ENCODE data around the gene MRPL24.
"Not testable (repeated sequence)": the region's sequence is repeated elsewhere in the genome, so short reads cannot be mapped to it uniquely, and the experiment has no call there.

The MRPL24 gene

GRCh38 chr1:156760092-156760795, 19.4 kb upstream of the MRPL24 start:
- H3K27ac ChIP-seq (replicated peaks) = no peak overlapping the region
- no peak overlapping the region for H3K4me3 ChIP-seq (replicated peaks; ENCODE audit: insufficient read depth, low read length)
- no peaks in the 10 kb centered on the region for H3K27me3 ChIP-seq (ENCODE audit: insufficient read depth, poor library complexity, severe bottlenecking)
- TF ChIP-seq REST (IDR thresholded peaks at IDR 0.05; ENCODE audit: insufficient replicate concordance, low read depth) (no peak), SPI1 (IDR thresholded peaks at IDR 0.05; ENCODE audit: borderline replicate concordance, low read depth) (no peak), POLR2AphosphoS5 (IDR thresholded peaks at IDR 0.05; ENCODE audit: low read depth) (no peak), GABPA (IDR thresholded peaks at IDR 0.05; ENCODE audit: low read depth) (no peak)
- TF ChIP-seq, protein P1, sequence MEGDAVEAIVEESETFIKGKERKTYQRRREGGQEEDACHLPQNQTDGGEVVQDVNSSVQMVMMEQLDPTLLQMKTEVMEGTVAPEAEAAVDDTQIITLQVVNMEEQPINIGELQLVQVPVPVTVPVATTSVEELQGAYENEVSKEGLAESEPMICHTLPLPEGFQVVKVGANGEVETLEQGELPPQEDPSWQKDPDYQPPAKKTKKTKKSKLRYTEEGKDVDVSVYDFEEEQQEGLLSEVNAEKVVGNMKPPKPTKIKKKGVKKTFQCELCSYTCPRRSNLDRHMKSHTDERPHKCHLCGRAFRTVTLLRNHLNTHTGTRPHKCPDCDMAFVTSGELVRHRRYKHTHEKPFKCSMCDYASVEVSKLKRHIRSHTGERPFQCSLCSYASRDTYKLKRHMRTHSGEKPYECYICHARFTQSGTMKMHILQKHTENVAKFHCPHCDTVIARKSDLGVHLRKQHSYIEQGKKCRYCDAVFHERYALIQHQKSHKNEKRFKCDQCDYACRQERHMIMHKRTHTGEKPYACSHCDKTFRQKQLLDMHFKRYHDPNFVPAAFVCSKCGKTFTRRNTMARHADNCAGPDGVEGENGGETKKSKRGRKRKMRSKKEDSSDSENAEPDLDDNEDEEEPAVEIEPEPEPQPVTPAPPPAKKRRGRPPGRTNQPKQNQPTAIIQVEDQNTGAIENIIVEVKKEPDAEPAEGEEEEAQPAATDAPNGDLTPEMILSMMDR (IDR thresholded peaks at IDR 0.05; ENCODE audit: insufficient read depth, low read length) = no peak
- no peak for DNase-seq (ENCODE audit: low read depth in 1 of 2, low spot score in 1 of 2)

- not testable (repeated sequence) for H3K4me3 ChIP-seq (replicated peaks; ENCODE audit: insufficient read depth, low read length); DNase-seq (ENCODE audit: low read depth in 1 of 2, low spot score in 1 of 2); H3K27me3 ChIP-seq (ENCODE audit: insufficient read depth, poor library complexity, severe bottlenecking); H3K27ac ChIP-seq (replicated peaks)
Observed at GRCh38 chr1:156757572-156758253, 16.8 kb upstream of the MRPL24 start.

DNA sequence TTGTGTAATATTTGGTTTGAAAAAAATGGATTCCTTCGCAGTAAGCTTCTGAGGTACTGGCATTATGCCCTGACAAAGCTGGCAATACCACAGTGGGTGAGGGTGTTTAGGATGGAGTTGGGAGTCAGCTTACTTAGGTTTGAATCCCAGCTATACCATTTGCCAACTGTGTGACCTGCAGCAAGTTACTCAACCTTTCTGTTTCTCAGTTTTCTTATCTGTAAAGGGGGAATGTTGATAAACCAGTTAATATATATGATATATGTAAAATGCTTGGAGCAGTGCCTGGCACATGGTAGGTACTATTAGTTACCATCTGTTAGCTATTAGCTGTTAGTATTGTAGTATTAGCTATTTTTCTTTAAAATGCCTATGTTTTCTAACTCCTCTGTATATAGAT, 15.5 kb upstream of the MRPL24 start:
- Histone ChIP-seq H3K27me3 (ENCODE audit: insufficient read depth, poor library complexity, severe bottlenecking) (no peaks in the 10 kb centered on the region), H3K4me3 (replicated peaks; ENCODE audit: insufficient read depth, low read length) (no peak overlapping the region), H3K27ac (replicated peaks) (no peak overlapping the region)
- TF ChIP-seq GABPA (IDR thresholded peaks at IDR 0.05; ENCODE audit: low read depth) = no peak
- no peak for TF ChIP-seq SPI1 (IDR thresholded peaks at IDR 0.05; ENCODE audit: borderline replicate concordance, low read depth)
- TF ChIP-seq, protein P1 (IDR thresholded peaks at IDR 0.05; ENCODE audit: insufficient read depth, low read length) = no peak
- TF ChIP-seq REST (IDR thresholded peaks at IDR 0.05; ENCODE audit: insufficient replicate concordance, low read depth) = no peak
- no peak for TF ChIP-seq POLR2AphosphoS5 (IDR thresholded peaks at IDR 0.05; ENCODE audit: low read depth)
- DNase-seq (ENCODE audit: low read depth in 1 of 2, low spot score in 1 of 2) = no peak

GRCh38 chr1:156755527-156755950, 14.7 kb upstream of the MRPL24 start:
- H3K27ac ChIP-seq (replicated peaks) = no peak overlapping the region
- no peaks in the 10 kb centered on the region for H3K27me3 ChIP-seq (ENCODE audit: insufficient read depth, poor library complexity, severe bottlenecking)
- no peak for DNase-seq (ENCODE audit: low read depth in 1 of 2, low spot score in 1 of 2)
- TF ChIP-seq, protein P1 (IDR thresholded peaks at IDR 0.05; ENCODE audit: insufficient read depth, low read length) = no peak
- TF ChIP-seq SPI1 (IDR thresholded peaks at IDR 0.05; ENCODE audit: borderline replicate concordance, low read depth) (no peak), GABPA (IDR thresholded peaks at IDR 0.05; ENCODE audit: low read depth) (no peak), POLR2AphosphoS5 (IDR thresholded peaks at IDR 0.05; ENCODE audit: low read depth) (no peak), REST (IDR thresholded peaks at IDR 0.05; ENCODE audit: insufficient replicate concordance, low read depth) (no peak)
- no peak overlapping the region for H3K4me3 ChIP-seq (replicated peaks; ENCODE audit: insufficient read depth, low read length)

All from HL-60 (cell line).